Stimulated activated CD8-positive, alpha-beta memory T cell treated with anti-CD3 and anti-CD28 coated beads, Interleukin-2, amount 100 ng/mL, for 1 hour (primary cell): ENCODE measurements around the gene ZNF3.
A peak's percentile ranks its signal among the peaks of the same experiment; 100 is the strongest.

ENCODE experiments used
- DNase-seq, 2 donors: peaks; one replicate each; pipeline ENCODE4 v3.0.0-alpha.2; 2020; ENCODE audit warnings: low read depth in 2 of 2

Gene ZNF3

GRCh38 chr7:100109521-100110163 is 28.1 kb upstream of the ZNF3 start:
- DNase-seq: no peak

- DNase-seq: no peak
Observed at GRCh38 chr7:100107890-100108289, 26.4 kb upstream of the ZNF3 start.

- DNase-seq: no peak
Observed at GRCh38 chr7:100107125-100107737, 25.7 kb upstream of the ZNF3 start.

GRCh38 chr7:100106633-100107032 is 25.1 kb upstream of the ZNF3 start:
- DNase-seq: no peak

- no peak for DNase-seq
Observed at GRCh38 chr7:100105534-100105933, 24.0 kb upstream of the ZNF3 start.

GRCh38 chr7:100102950-100103840 is 21.7 kb upstream of the ZNF3 start:
- DNase-seq: no peak

GRCh38 chr7:100101016-100101862 is 19.7 kb upstream of the ZNF3 start, which contains the start of the genes AP4M1 and MCM7:
Gene AP4M1 (plus strand): TSS chr7:100101643. CDS start chr7:100101715, 72 bp downstream.
Gene MCM7 (minus strand): TSS chr7:100101397. CDS start chr7:100101294, 103 bp downstream.
- peak; percentile 89 to 92 for DNase-seq

- peak; percentile 65 to 73 for DNase-seq
Observed at GRCh38 chr7:100100420-100101015, 19.0 kb upstream of the ZNF3 start.

GRCh38 chr7:100099452-100099851 is 17.9 kb upstream of the ZNF3 start:
- DNase-seq: no peak

GRCh38 chr7:100098913-100099312 is 17.4 kb upstream of the ZNF3 start:
- no peak for DNase-seq

- no peak for DNase-seq
Observed at GRCh38 chr7:100095704-100096103, 14.2 kb upstream of the ZNF3 start.

- DNase-seq: no peak
Observed at GRCh38 chr7:100095289-100095688, 13.8 kb upstream of the ZNF3 start.

GRCh38 chr7:100093925-100094486 is 12.5 kb upstream of the ZNF3 start:
- no peak for DNase-seq

GRCh38 chr7:100093498-100093897 is 12.0 kb upstream of the ZNF3 start:
- no peak for DNase-seq

- DNase-seq: no peak
Observed at GRCh38 chr7:100093054-100093453, 11.5 kb upstream of the ZNF3 start.

GRCh38 chr7:100091411-100092181 is 10.1 kb upstream of the ZNF3 start:
- DNase-seq: no peak

GRCh38 chr7:100090527-100091410 is 9.2 kb upstream of the ZNF3 start:
- DNase-seq: no peak

- no peak for DNase-seq
Observed at GRCh38 chr7:100089458-100090196, 8.1 kb upstream of the ZNF3 start.
